ENCODE results near the gene DNAJC5G. TPM values are rescaled to one million over a fixed set of nuclear protein-coding genes. Genes with fewer than 3 reads are reported as not detected.

DNAJC5G gene, protein sequence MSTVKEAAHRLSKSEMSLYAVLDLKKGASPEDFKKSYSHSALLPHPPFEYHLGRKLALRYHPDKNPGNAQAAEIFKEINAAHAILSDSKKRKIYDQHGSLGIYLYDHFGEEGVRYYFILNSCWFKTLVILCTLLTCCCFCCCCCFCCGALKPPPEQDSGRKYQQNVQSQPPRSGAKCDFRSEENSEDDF
- total RNA-seq: under 1 TPM in 1 of 3 donors, not detected in 2; 0.47 TPM
- long read RNA-seq, donor 1: 0 reads
- long read RNA-seq, donor 2: 0 reads

DNA sequence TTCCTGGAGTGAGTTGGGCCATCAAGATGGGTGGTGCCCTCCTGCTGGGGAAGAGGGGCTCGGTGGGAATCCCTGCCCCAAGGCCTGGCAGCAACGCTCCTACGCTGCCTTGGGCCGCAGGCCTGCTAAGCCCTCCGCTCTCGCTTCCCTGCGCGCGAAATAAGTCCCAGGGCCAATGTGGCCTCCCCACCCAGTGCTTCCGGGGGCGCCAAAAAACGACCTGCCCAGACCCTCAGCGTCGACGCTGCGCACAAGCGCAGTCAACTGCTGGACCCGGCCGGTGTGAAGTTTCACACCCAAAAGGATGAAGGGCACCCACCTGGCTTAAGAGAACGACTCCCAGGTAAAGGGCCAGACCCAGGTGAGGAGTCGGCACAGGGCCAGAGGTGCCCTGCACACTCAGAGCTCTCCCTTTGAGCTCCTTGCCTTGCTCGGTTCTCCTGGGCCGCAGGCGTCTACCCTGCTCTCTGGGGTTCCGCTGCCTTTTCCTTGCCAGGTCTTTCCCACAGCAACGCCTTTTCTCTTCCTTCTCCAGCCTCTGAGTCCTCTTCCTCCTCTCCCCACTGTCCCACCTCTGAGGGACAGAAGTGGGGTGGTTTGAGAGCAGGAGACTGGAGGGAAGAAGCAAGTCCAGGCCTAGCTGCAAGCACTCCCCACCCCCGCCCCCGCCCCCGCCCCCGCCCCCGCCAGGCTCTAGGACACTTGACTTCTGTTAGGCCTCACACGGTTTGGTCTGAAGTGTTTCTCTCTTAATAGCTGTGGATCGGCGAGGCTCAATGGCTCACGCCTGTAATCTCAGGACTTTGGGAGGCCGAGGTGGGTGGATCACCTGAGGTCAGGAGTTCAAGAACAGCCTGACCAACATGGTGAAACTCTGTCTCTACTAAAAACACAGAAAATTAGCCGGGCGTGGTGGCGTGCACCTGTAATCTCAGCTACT, at the start of gene DNAJC5G:
Gene DNAJC5G, plus strand, starts transcription at position 223 of the 940 bp plus-strand sequence. CDS start 1,296 bp downstream, outside the sequence.
- Histone ChIP-seq H3K9me3 (no peaks in the 10 kb centered on the region), H3K4me3 (no peak within 1 kb of the TSS), H3K4me1 (ENCODE audit: low read depth) (no peaks in the 10 kb centered on the region), H3K36me3 (ENCODE audit: low read depth) (no peaks in the 10 kb centered on the region)
- ATAC-seq (no peak), DNase-seq (no peak)
- intact Hi-C loops (cut with DNase I, micrococcal nuclease): loop anchor here in 1 of 2 donors (10.0 kb wide), 1 partner anchor 311 kb away; no protein-coding TSS in a partner anchor
- TF ChIP-seq, protein P1, sequence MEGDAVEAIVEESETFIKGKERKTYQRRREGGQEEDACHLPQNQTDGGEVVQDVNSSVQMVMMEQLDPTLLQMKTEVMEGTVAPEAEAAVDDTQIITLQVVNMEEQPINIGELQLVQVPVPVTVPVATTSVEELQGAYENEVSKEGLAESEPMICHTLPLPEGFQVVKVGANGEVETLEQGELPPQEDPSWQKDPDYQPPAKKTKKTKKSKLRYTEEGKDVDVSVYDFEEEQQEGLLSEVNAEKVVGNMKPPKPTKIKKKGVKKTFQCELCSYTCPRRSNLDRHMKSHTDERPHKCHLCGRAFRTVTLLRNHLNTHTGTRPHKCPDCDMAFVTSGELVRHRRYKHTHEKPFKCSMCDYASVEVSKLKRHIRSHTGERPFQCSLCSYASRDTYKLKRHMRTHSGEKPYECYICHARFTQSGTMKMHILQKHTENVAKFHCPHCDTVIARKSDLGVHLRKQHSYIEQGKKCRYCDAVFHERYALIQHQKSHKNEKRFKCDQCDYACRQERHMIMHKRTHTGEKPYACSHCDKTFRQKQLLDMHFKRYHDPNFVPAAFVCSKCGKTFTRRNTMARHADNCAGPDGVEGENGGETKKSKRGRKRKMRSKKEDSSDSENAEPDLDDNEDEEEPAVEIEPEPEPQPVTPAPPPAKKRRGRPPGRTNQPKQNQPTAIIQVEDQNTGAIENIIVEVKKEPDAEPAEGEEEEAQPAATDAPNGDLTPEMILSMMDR (IDR thresholded peaks at IDR 0.05): no peak

DNA sequence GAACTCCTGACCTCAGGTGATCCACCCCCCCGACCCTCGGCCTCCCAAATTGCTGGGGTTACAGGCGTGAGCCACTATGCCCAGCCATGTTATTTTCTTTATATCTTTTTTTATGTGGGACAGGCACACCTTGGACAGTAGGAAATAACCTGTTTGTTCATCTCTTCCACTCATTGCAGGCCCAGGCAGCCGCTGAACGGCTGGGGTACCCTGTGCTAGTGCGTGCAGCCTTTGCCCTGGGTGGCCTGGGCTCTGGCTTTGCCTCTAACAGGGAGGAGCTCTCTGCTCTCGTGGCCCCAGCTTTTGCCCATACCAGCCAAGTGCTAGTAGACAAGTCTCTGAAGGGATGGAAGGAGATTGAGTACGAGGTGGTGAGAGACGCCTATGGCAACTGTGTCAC, 49.7 kb upstream of the DNAJC5G start:
- H3K36me3 ChIP-seq (ENCODE audit: low read depth): peaks cover 11% of the 10 kb centered on the region

DNA sequence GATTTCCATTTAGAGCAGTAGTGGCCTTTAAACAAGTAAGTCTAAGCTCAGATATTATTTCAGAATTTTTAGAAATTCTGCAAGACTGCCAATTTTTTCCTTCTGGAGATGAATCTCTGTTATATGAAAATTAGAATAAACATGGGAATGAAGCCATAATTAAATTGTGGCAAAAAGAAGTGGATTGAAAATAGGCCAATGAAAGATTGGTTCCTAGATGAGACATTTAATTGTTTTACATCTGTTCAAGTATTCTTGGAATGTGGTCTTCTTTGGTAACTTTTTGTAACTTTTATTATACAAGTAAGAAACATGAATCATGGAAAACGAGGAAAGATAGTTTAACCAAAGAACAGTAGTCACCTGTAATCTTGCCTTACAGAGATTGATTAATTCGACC, 47.7 kb upstream of the DNAJC5G start:
- Histone ChIP-seq H3K9me3 (no peaks in the 10 kb centered on the region), H3K4me1 (ENCODE audit: low read depth) (no peaks in the 10 kb centered on the region), H3K36me3 (ENCODE audit: low read depth) (peaks cover 14% of the 10 kb centered on the region), H3K4me3 (no peak overlapping the region)
- ATAC-seq: no peak
- DNase-seq: no peak
- TF ChIP-seq, protein P1 (IDR thresholded peaks at IDR 0.05): no peak
- intact Hi-C loops (cut with DNase I, micrococcal nuclease): no loop called here

More for the DNA sequence above, 49.7 kb upstream of the DNAJC5G start:
- intact Hi-C loops (cut with DNase I, micrococcal nuclease): no loop called here
- no peaks in the 10 kb centered on the region for H3K4me1 ChIP-seq (ENCODE audit: low read depth)
- no peak for ATAC-seq
- no peaks in the 10 kb centered on the region for H3K9me3 ChIP-seq
- no peak overlapping the region for H3K4me3 ChIP-seq
- peak in 1 of 3 donors; percentile 16 for DNase-seq
- TF ChIP-seq, protein P1 (IDR thresholded peaks at IDR 0.05): no peak

DNA sequence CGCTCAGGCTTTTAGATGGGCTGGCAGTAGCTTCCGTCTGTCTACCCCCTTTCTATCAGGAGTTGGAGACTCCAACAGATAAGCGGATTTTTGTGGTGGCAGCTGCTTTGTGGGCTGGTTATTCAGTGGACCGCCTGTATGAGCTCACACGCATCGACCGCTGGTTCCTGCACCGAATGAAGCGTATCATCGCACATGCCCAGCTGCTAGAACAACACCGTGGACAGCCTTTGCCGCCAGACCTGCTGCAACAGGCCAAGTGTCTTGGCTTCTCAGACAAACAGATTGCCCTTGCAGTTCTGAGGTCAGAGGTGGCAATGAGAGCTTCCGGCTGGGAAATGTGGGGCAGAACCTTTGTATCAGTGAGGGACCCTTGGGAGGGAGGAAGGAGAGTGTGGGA, 43.3 kb upstream of the DNAJC5G start:
- no peaks in the 10 kb centered on the region for H3K9me3 ChIP-seq
- intact Hi-C loops (cut with DNase I, micrococcal nuclease): no loop called here
- DNase-seq: no peak
- no peak overlapping the region for H3K4me3 ChIP-seq
- no peak for ATAC-seq
- TF ChIP-seq, protein P1 (IDR thresholded peaks at IDR 0.05): no peak
- peaks cover 21% of the 10 kb centered on the region for H3K36me3 ChIP-seq (ENCODE audit: low read depth)
- H3K4me1 ChIP-seq (ENCODE audit: low read depth): no peaks in the 10 kb centered on the region

DNA sequence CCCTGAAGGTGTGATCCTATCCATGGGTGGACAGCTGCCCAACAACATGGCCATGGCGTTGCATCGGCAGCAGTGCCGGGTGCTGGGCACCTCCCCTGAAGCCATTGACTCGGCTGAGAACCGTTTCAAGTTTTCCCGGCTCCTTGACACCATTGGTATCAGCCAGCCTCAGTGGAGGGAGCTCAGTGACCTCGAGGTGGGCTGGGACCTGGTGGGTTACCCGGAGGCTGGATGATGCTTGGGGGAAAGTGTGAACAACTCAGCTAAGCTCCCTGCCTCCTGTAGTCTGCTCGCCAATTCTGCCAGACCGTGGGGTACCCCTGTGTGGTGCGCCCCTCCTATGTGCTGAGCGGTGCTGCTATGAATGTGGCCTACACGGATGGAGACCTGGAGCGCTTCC, 41.9 kb upstream of the DNAJC5G start:
- TF ChIP-seq, protein P1 (IDR thresholded peaks at IDR 0.05): no peak
- no peaks in the 10 kb centered on the region for H3K9me3 ChIP-seq
- ATAC-seq: no peak
- H3K36me3 ChIP-seq (ENCODE audit: low read depth): peaks cover 25% of the 10 kb centered on the region
- no peak for DNase-seq
- H3K4me1 ChIP-seq (ENCODE audit: low read depth): no peaks in the 10 kb centered on the region
- intact Hi-C loops (cut with DNase I, micrococcal nuclease): no loop called here
- H3K4me3 ChIP-seq: no peak overlapping the region
